HepG2 (cell line): Measurements from ENCODE around the gene SMURF2. TPM values are rescaled to one million over a fixed set of nuclear protein-coding genes. Genes with fewer than 3 reads are reported as not detected.

Source experiments
- ATAC-seq: fragments of 200-7000 bp; cut with Tn5 transposase; 3 replicates; pipeline ENCODE4 v1.9.1; 2020; ENCODE audit warnings: mild to moderate bottlenecking, moderate library complexity
- BruUV-seq: library from RNA; stranded (reverse); fragments of 400-500 nt; replicated peaks from 2 replicates; lab custom pipeline; 2021; lab: Mats Ljungman, UMichigan
- CTCF ChIA-PET: fragments of 300-600 bp; formaldehyde crosslinking; extraction: SDS; loops from one replicate; lab custom pipeline; 2021; ENCODE audit warnings: low total read pairs, inconsistent platforms, low intra/inter-chr PET ratio; lab: Yijun Ruan, JAX
- POLR2A ChIA-PET: fragments of 350-600 bp; sonication (Branson Sonifier 250); formaldehyde crosslinking; loops from one replicate; lab custom pipeline; 2020; ENCODE audit warnings: antibody characterized with exemption, inconsistent platforms; lab: Yijun Ruan, JAX
- DNase-seq: peaks from one replicate; pipeline ENCODE4 v3.0.0-alpha.2; 2015; ENCODE audit warnings: low spot score
- FAIRE-seq: peaks from 3 replicates; lab custom pipeline; 2011; peaks lifted over from hg19 to GRCh38; lab: Jason Lieb, UNC
- H2AFZ ChIP-seq: one replicate; pipeline ENCODE4 v1.6.1; 2011; ENCODE audit warnings: low read length, inconsistent platforms
- H3K27ac ChIP-seq: fragments of 300-600 bp; 3 replicates; pipeline ENCODE4 v1.8.0; 2011; ENCODE audit warnings: mixed run types, mild to moderate bottlenecking, mixed read lengths, low read length, inconsistent platforms; ENCODE audit not compliant: insufficient read depth; ENCODE audit errors: extremely low read length
- H3K27me3 ChIP-seq, 2 experiments: fragments of 200-600 bp in 1 of 2; 2 replicates in 1 of 2; 3 replicates in 1 of 2; pipeline versions ENCODE4 v1.6.0 to v1.8.0; 2011; ENCODE audit warnings: low read length in 2 of 2, mild to moderate bottlenecking in 2 of 2, moderate library complexity in 2 of 2, inconsistent platforms in 1 of 2; ENCODE audit not compliant: insufficient read depth in 2 of 2, control insufficient read depth in 1 of 2
- H3K36me3 ChIP-seq, 2 experiments: fragments of 200-600 bp in 1 of 2; replicated peaks in 1 of 2; 2 replicates in 1 of 2; 3 replicates in 1 of 2; pipeline versions ENCODE4 v1.5.1 to v1.8.0; 2011; ENCODE audit warnings: low read length in 2 of 2, inconsistent platforms in 1 of 2; ENCODE audit not compliant: insufficient read depth in 2 of 2, control insufficient read depth in 1 of 2
- H3K4me1 ChIP-seq: 2 replicates; pipeline ENCODE4 v1.5.1; 2012; ENCODE audit warnings: low read length, inconsistent platforms; ENCODE audit not compliant: insufficient read depth
- H3K4me2 ChIP-seq: 2 replicates; pipeline ENCODE4 v1.6.0; 2011; ENCODE audit warnings: low read depth, low read length, inconsistent platforms
- H3K4me3 ChIP-seq, 3 experiments: fragments of 200-600 bp in 1 of 3; sonication (generic), shearing (Covaris generic) in 1 of 3; replicated peaks in 1 of 3; 2 replicates each; pipeline ENCODE4 v1.5.1; 2011 to 2016; ENCODE audit warnings: low read length in 3 of 3, inconsistent platforms in 2 of 3, low read depth in 2 of 3, mild to moderate bottlenecking in 2 of 3, control low read depth in 1 of 3, mixed read lengths in 1 of 3; ENCODE audit not compliant: insufficient read depth in 1 of 3
- H3K79me2 ChIP-seq: one replicate; pipeline ENCODE4 v1.6.1; 2011; ENCODE audit warnings: low read length, inconsistent platforms; ENCODE audit not compliant: insufficient read depth
- H3K9ac ChIP-seq: 2 replicates; pipeline ENCODE4 v1.6.0; 2011; ENCODE audit warnings: mild to moderate bottlenecking, low read depth, low read length, inconsistent platforms; ENCODE audit not compliant: insufficient read depth
- H3K9me3 ChIP-seq: 2 replicates; pipeline ENCODE4 v1.5.1; 2012; ENCODE audit warnings: mild to moderate bottlenecking, low read length
- H4K20me1 ChIP-seq: 2 replicates; pipeline ENCODE4 v1.6.0; 2011; ENCODE audit warnings: inconsistent platforms, mild to moderate bottlenecking, low read length, moderate library complexity; ENCODE audit not compliant: insufficient read depth
- CHD4 ChIP-seq: fragments of 200-600 bp; sonication (generic); IDR thresholded peaks from 2 replicates; pipeline ENCODE4 v1.7.0; 2017; ENCODE audit warnings: mild to moderate bottlenecking, low read length, borderline replicate concordance
- ETV6 ChIP-seq: sonication (generic); formaldehyde crosslinking; conservative IDR thresholded peaks from 2 replicates; pipeline ENCODE4 v1.4.0; 2020; ENCODE audit warnings: missing genetic modification reagents
- SAP130 ChIP-seq: IDR thresholded peaks from 2 replicates; pipeline ENCODE4 v1.6.1; 2016; ENCODE audit warnings: low read depth
- ZNF747 ChIP-seq: sonication (generic); formaldehyde crosslinking; IDR thresholded peaks from 2 replicates; pipeline ENCODE4 v1.8.1; 2023; ENCODE audit warnings: missing genetic modification reagents, mild to moderate bottlenecking, borderline replicate concordance
- ZSCAN31 ChIP-seq: sonication (generic); formaldehyde crosslinking; IDR thresholded peaks from 2 replicates; pipeline ENCODE4 v1.5.0; 2020; ENCODE audit warnings: low read depth, mild to moderate bottlenecking, missing genetic modification reagents
- WGBS: methylation state at CpG from one replicate; pipeline ENCODE4 v1.1.6; 2017; ENCODE audit warnings: low lambda C conversion rate; 5-methylcytosine and 5-hydroxymethylcytosine counted together
- in situ Hi-C: cut with HindIII; loops from 2 replicates; pipeline ENCODE4 v1.10.0; 2017; ENCODE audit warnings: low pct_unique_long_range_greater_than_20kb; ENCODE audit not compliant: extremely low pct_ligation_motif_present
- intact Hi-C: fragments of 100-400 bp; cut with micrococcal nuclease; formaldehyde crosslinking; loops from one replicate; pipeline ENCODE4 v1.10.0; 2022; ENCODE audit not compliant: unreplicated experiment
- polyA plus RNA-seq, 8 experiments: library from polyadenylated mRNA; depleted of rRNA in 3 of 8; stranded (reverse) in 7 of 8; unstranded in 1 of 8; fragments of >200 nt; fragmentation: Illumina TruSeq in 4 of 8; extraction: Trizol in 4 of 8; gene quantifications; 2 replicates each; pipeline versions ENCODE4 v1.2.1 to v1.2.3, GENCODE V29; 2011 to 2016; ENCODE audit warnings: low read depth in 4 of 8, missing spikeins in 1 of 8, mixed read lengths in 1 of 8; ENCODE audit not compliant: insufficient read depth in 1 of 8
- total RNA-seq, 5 experiments: library from RNA; depleted of rRNA; stranded (reverse); fragments of >200 nt; fragmentation: Illumina TruSeq; extraction: Trizol; gene quantifications; 2 replicates each; pipeline ENCODE4 v1.2.3, GENCODE V29; 2016; ENCODE audit warnings: low read depth in 1 of 5
- TF ChIP-seq, protein P1 (sequence below): sonication (generic); formaldehyde crosslinking; IDR thresholded peaks from 2 replicates; pipeline ENCODE4 v1.4.0; 2020; ENCODE audit warnings: missing genetic modification reagents
- TF ChIP-seq, protein P2 (sequence below): sonication (generic); IDR thresholded peaks from 2 replicates; pipeline ENCODE4 v1.6.1; 2016; ENCODE audit warnings: low read depth, borderline replicate concordance

Gene SMURF2
- total and polyA plus RNA-seq, 2 of the 13 experiments (the other 11 are each of a cell fraction or from before 2014, with no cell fraction given) = 14.9 to 24.3 TPM

DNA sequence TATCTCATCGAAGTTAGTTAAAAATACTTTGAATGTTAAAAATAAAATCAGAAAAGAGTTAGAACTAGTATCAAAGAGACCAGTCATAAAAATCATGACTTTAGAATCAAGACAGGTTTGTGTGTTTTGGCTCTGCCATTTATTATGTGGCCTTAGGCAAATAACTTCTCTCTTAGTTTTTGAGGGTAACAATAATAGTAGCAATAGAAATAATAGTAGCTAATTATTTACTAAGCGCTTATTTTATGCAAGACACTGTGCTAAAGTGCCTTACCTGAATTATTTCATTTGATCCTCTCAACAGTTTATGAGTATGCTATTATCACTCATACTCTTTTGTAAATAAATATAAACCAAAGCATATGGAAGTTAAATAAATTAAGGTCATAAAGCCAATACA, 77.0 kb downstream of the SMURF2 start:
- DNase-seq (no peak), ATAC-seq (no peak), FAIRE-seq (no peak)
- TF ChIP-seq SAP130 (CRISPR knock-in tag) = no peak
- no peak for TF ChIP-seq CHD4
- no peak for TF ChIP-seq ZNF747 (CRISPR knock-in tag)
- no peak for TF ChIP-seq ZSCAN31 (CRISPR knock-in tag)
- TF ChIP-seq ETV6 (CRISPR knock-in tag) = no peak
- TF ChIP-seq, protein P1, sequence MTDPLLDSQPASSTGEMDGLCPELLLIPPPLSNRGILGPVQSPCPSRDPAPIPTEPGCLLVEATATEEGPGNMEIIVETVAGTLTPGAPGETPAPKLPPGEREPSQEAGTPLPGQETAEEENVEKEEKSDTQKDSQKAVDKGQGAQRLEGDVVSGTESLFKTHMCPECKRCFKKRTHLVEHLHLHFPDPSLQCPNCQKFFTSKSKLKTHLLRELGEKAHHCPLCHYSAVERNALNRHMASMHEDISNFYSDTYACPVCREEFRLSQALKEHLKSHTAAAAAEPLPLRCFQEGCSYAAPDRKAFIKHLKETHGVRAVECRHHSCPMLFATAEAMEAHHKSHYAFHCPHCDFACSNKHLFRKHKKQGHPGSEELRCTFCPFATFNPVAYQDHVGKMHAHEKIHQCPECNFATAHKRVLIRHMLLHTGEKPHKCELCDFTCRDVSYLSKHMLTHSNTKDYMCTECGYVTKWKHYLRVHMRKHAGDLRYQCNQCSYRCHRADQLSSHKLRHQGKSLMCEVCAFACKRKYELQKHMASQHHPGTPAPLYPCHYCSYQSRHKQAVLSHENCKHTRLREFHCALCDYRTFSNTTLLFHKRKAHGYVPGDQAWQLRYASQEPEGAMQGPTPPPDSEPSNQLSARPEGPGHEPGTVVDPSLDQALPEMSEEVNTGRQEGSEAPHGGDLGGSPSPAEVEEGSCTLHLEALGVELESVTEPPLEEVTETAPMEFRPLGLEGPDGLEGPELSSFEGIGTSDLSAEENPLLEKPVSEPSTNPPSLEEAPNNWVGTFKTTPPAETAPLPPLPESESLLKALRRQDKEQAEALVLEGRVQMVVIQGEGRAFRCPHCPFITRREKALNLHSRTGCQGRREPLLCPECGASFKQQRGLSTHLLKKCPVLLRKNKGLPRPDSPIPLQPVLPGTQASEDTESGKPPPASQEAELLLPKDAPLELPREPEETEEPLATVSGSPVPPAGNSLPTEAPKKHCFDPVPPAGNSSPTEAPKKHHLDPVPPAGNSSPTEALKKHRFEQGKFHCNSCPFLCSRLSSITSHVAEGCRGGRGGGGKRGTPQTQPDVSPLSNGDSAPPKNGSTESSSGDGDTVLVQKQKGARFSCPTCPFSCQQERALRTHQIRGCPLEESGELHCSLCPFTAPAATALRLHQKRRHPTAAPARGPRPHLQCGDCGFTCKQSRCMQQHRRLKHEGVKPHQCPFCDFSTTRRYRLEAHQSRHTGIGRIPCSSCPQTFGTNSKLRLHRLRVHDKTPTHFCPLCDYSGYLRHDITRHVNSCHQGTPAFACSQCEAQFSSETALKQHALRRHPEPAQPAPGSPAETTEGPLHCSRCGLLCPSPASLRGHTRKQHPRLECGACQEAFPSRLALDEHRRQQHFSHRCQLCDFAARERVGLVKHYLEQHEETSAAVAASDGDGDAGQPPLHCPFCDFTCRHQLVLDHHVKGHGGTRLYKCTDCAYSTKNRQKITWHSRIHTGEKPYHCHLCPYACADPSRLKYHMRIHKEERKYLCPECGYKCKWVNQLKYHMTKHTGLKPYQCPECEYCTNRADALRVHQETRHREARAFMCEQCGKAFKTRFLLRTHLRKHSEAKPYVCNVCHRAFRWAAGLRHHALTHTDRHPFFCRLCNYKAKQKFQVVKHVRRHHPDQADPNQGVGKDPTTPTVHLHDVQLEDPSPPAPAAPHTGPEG = no peak
- TF ChIP-seq, protein P2, sequence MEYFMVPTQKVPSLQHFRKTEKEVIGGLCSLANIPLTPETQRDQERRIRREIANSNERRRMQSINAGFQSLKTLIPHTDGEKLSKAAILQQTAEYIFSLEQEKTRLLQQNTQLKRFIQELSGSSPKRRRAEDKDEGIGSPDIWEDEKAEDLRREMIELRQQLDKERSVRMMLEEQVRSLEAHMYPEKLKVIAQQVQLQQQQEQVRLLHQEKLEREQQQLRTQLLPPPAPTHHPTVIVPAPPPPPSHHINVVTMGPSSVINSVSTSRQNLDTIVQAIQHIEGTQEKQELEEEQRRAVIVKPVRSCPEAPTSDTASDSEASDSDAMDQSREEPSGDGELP = no peak
- H3K9me3 ChIP-seq = no peaks in the 10 kb centered on the region
- no peaks in the 10 kb centered on the region for H3K4me1 ChIP-seq
- H3K79me2 ChIP-seq = no peaks in the 10 kb centered on the region
- ChIA-PET POLR2A (no interaction called here), CTCF (no interaction called here)
- no peaks in the 10 kb centered on the region for H3K27me3 ChIP-seq
- peaks cover 10 to 27% of the 10 kb centered on the region in 2 experiments; a peak in 4 of 5 replicates for H3K36me3 ChIP-seq
- intact Hi-C loops = no loop called here
- no TSS peak for BruUV-seq
- H4K20me1 ChIP-seq = no peaks in the 10 kb centered on the region
- no peak overlapping the region for H3K9ac ChIP-seq
- no peak overlapping the region for H3K4me2 ChIP-seq
- no peak overlapping the region for H2AFZ ChIP-seq
- WGBS = 99% methylated on average over 2 of the region's 2 CpGs
- H3K27ac ChIP-seq = no peak overlapping the region
- in situ Hi-C loops = no loop called here
- H3K4me3 ChIP-seq = no peak overlapping the region
